ENCODE measurements around the gene EEF1AKMT2.

Gene EEF1AKMT2

DNA sequence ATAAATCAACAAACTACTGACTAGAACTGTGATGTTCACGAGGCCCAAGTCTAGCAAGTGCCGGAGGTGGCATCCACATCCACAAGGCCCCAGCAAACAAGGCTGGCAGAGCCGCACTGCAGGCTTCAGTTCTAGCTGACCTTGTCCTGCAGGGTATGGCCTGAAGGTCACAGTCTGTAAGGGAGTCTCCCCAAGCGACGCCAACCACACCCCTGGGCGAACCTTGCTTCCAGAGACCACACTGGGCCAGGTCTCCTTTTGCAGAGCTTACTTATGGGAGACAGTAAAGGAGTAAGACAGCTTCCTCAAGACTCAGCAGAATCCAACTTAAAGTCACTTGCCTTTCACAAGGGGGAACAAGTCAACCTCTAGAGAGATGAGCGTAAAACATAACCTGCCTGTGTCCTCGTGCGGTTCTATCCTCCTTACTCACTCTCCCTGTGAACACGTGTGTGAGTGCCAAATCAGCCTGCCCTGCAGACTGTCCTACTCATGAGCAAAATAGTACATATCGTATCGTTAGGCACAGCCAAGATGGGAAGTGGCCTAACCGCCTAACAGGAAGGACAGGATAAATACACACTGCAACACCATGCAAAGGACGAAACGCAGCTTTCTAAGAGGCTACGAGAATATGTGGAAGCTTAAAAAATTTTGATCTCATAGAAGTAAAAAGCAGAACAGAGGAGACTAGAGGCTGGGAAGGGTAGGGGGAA is 70.2 kb downstream of the EEF1AKMT2 start:
- POLR2A ChIA-PET = no interaction called here

DNA sequence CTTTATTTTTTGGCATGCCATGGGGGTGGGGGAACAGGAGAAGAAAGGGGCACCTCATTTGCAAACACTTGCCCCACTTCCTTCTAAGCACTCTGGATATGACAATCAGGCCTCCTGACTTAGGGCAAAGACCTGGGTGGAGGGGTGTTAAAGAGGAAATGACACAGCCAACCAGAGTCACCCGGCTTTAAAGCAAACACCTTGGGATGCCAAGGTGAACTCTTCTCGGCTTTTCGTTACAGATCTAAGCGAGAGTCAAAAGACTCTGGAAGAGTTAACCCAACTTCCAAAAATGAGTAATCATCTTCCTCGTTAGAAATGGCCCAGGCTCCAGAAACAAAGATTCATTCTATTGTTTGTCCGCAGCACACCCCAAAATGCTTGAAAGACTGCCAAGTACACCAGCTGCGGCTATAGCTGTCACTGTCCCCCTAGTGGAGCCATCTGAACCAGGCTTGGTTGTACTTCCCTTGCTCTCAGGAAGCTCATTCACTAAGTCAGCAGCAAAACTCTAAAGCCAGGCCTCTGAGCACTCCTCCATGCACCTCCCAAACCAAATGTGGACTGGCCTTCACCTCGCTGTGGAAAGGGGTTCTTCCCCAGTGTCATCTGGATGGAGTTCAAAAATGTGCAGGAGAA is 72.4 kb downstream of the EEF1AKMT2 start:
- POLR2A ChIA-PET = no interaction called here
- no peak for TF ChIP-seq SUZ12 (IDR thresholded peaks at IDR 0.05)
- TF ChIP-seq LEF1 (IDR thresholded peaks at IDR 0.05; ENCODE audit: borderline replicate concordance) = no peak
- no peak for TF ChIP-seq FOXK2 (IDR thresholded peaks at IDR 0.05)
- TF ChIP-seq FOXM1 (IDR thresholded peaks at IDR 0.05; ENCODE audit: borderline replicate concordance) = no peak
- no peak for TF ChIP-seq ELF4 (IDR thresholded peaks at IDR 0.05)
- CTCF ChIA-PET = interaction anchor here (1.2 kb wide), 1 partner anchor 11 kb away, joined by 5 read pairs; no protein-coding TSS in a partner anchor
- DNase-seq (ENCODE audit: extremely low spot score) = no peak

More for the DNA sequence above, 70.2 kb downstream of the EEF1AKMT2 start:
- CTCF ChIA-PET = no interaction called here
- DNase-seq (ENCODE audit: extremely low spot score) = no peak
- TF ChIP-seq FOXA1 (IDR thresholded peaks at IDR 0.05) (no peak), ARNT (IDR thresholded peaks at IDR 0.05) (no peak), CTBP1 (IDR thresholded peaks at IDR 0.05; ENCODE audit: borderline replicate concordance) (no peak), SP1 (IDR thresholded peaks at IDR 0.05) (no peak), HDGF (IDR thresholded peaks at IDR 0.05; ENCODE audit: borderline replicate concordance) (no peak), SUZ12 (IDR thresholded peaks at IDR 0.05) (no peak), L3MBTL2 (conservative IDR thresholded peaks at IDR 0.05) (no peak), TARDBP (IDR thresholded peaks at IDR 0.05) (no peak)
- TF ChIP-seq, protein P1, sequence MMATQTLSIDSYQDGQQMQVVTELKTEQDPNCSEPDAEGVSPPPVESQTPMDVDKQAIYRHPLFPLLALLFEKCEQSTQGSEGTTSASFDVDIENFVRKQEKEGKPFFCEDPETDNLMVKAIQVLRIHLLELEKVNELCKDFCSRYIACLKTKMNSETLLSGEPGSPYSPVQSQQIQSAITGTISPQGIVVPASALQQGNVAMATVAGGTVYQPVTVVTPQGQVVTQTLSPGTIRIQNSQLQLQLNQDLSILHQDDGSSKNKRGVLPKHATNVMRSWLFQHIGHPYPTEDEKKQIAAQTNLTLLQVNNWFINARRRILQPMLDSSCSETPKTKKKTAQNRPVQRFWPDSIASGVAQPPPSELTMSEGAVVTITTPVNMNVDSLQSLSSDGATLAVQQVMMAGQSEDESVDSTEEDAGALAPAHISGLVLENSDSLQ (IDR thresholded peaks at IDR 0.05) = no peak

DNA sequence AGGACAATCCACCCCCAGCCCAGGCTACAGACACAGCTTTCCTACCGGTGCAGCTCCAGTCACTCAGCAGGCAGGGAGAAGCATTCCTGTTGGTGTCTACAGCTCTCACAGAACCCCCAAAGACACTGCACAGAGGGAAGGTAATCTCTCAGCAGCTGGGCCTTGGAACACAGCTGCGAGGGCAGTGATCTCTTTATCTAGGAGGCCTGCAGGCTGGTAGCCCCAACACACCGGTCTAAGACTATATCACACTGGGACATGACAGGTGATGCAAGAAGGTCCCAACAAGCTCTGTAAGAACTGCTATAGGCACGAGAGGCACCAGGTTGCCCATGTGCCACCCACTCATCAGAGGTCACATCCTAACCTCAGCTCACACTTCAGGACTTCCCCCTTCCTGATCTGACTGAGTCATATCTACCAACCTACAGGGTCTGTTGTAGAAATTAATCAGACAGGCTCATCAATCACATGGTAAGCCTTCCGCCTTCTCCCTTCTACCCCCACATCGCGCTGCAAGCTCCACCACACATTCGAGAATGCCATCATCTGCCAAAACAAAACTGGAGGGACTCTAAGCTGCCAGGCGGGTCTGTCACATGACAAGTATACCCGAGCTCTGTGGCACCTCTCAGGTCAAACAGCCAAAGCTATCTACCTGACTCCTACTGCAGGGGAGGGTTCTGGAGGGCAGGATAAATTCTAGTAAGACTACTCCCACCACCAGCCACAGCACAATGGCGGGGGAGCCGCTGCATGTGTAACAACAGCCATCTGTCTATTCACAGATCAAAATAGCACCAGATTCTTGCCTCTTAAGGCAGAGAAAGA is 73.6 kb downstream of the EEF1AKMT2 start:
- DNase-seq (ENCODE audit: extremely low spot score) = no peak
- TF ChIP-seq HDGF (IDR thresholded peaks at IDR 0.05; ENCODE audit: borderline replicate concordance) (no peak), LEF1 (IDR thresholded peaks at IDR 0.05; ENCODE audit: borderline replicate concordance) (no peak), BHLHE40 (IDR thresholded peaks at IDR 0.05; ENCODE audit: borderline replicate concordance) (no peak), ELF4 (IDR thresholded peaks at IDR 0.05) (no peak), TARDBP (IDR thresholded peaks at IDR 0.05) (no peak), CTBP1 (IDR thresholded peaks at IDR 0.05; ENCODE audit: borderline replicate concordance) (no peak), NFRKB (IDR thresholded peaks at IDR 0.05) (no peak), ZNF384 (IDR thresholded peaks at IDR 0.05) (no peak), SP1 (IDR thresholded peaks at IDR 0.05) (no peak), FOXM1 (IDR thresholded peaks at IDR 0.05; ENCODE audit: borderline replicate concordance) (no peak), SUZ12 (IDR thresholded peaks at IDR 0.05) (no peak), L3MBTL2 (conservative IDR thresholded peaks at IDR 0.05) (no peak), FOXK2 (IDR thresholded peaks at IDR 0.05) (no peak)
- TF ChIP-seq, protein P1 (IDR thresholded peaks at IDR 0.05) = no peak
- POLR2A ChIA-PET = no interaction called here
- CTCF ChIA-PET = interaction anchor here (0.6 to 2.3 kb wide), 3 partner anchors 10 to 27 kb away, joined by 3 to 6 read pairs (median 5); no protein-coding TSS in a partner anchor

DNA sequence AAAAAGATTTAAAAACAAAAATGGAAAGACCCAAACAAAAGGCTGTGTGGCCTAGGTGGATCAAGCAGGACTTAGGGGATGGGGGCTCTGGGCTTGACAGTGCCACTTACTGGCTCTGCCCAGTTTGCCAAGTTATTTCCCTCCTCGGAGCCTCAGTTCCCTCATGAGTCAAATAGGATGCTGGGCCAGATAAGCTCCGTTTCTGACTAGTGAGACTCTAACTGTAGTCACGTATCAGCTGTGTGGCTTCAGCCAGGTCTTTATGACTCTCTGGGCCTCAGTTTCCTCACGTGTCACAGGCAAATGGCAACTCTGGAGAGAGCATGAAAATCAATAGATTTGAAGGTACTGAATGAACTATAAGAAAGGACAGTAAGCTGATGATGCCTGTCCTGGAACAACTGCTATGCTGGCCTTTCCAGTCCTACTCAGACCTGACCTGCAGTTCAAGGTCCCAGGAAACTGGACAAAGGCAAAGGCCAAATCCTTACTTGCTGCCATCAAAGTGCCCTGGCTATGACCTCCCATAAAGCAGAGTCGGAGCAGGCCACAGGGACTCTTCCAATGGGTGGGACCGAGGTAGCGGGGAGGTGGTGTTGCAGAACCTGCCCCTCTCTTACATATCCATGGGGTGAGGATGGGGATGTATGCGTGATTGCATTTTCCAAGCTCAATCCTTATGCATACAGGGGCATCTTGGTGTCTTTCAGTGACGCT is 74.5 kb downstream of the EEF1AKMT2 start:
- POLR2A ChIA-PET = no interaction called here
- no peak for DNase-seq (ENCODE audit: extremely low spot score)
- CTCF ChIA-PET = interaction anchor here (2.3 kb wide), 1 partner anchor 24 kb away, joined by 6 read pairs; no protein-coding TSS in a partner anchor
- TF ChIP-seq SP1 (IDR thresholded peaks at IDR 0.05) (no peak), ELF4 (IDR thresholded peaks at IDR 0.05) (no peak), LEF1 (IDR thresholded peaks at IDR 0.05; ENCODE audit: borderline replicate concordance) (no peak), FOXK2 (IDR thresholded peaks at IDR 0.05) (no peak), SUZ12 (IDR thresholded peaks at IDR 0.05) (no peak), BHLHE40 (IDR thresholded peaks at IDR 0.05; ENCODE audit: borderline replicate concordance) (no peak), TARDBP (IDR thresholded peaks at IDR 0.05) (no peak), ZNF384 (IDR thresholded peaks at IDR 0.05) (no peak), FOXA1 (IDR thresholded peaks at IDR 0.05) (no peak), ARNT (IDR thresholded peaks at IDR 0.05) (no peak), NFRKB (IDR thresholded peaks at IDR 0.05) (no peak), CTBP1 (IDR thresholded peaks at IDR 0.05; ENCODE audit: borderline replicate concordance) (no peak), FOXM1 (IDR thresholded peaks at IDR 0.05; ENCODE audit: borderline replicate concordance) (no peak), L3MBTL2 (conservative IDR thresholded peaks at IDR 0.05) (no peak), HDGF (IDR thresholded peaks at IDR 0.05; ENCODE audit: borderline replicate concordance) (no peak)
- TF ChIP-seq, protein P1 (IDR thresholded peaks at IDR 0.05) = no peak

DNA sequence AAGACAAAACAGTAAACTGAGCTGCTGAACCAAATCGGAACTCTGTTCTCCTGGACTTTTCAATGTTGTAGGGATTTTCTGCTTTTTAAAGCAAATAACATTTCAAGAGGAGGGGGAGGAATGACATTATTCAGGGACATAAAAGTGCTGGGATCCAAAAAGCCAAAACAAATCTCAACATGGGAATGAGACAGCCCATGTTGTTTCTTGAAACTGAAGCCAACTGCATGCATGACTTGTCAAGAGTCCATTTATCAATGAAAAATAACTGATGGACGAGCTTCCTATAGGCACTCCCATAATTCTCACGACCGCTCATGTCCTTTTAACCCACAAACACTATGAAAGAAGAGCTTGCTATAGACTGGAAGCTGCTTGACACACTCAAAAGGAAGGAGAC is 75.3 kb downstream of the EEF1AKMT2 start:
- TF ChIP-seq NFRKB (IDR thresholded peaks at IDR 0.05) (no peak), SUZ12 (IDR thresholded peaks at IDR 0.05) (no peak), SP1 (IDR thresholded peaks at IDR 0.05) (no peak)
- TF ChIP-seq, protein P1 (IDR thresholded peaks at IDR 0.05) = no peak
- ChIA-PET POLR2A (no interaction called here), CTCF (interaction anchor here (2.3 kb wide), 1 partner anchor 25 kb away, joined by 6 read pairs; no protein-coding TSS in a partner anchor)
- DNase-seq (ENCODE audit: extremely low spot score) = no peak

Measured in HEK293T (cell line).